Measurements from ENCODE around the gene APP.

Gene APP

DNA sequence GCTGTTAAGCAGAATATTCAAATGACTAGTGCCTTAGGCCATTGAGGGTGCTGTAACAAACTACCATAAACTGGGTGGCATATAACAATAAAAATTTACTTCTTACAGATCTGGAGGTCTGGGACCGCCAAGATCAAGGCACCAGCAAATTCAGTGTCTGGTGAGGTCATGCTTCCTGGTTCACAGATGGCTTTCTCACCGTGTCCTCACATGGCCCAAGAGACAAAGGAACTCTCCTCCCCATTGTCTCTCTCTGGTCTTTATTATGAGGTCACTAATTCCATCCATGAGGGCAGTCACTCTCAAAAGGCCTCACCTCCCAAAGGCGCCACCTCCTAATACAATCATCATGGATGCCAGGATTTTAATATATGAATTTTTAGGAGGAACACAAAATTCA lies 308.5 kb downstream of the APP start:
- DNase-seq (ENCODE audit: low read depth): no peak

DNA sequence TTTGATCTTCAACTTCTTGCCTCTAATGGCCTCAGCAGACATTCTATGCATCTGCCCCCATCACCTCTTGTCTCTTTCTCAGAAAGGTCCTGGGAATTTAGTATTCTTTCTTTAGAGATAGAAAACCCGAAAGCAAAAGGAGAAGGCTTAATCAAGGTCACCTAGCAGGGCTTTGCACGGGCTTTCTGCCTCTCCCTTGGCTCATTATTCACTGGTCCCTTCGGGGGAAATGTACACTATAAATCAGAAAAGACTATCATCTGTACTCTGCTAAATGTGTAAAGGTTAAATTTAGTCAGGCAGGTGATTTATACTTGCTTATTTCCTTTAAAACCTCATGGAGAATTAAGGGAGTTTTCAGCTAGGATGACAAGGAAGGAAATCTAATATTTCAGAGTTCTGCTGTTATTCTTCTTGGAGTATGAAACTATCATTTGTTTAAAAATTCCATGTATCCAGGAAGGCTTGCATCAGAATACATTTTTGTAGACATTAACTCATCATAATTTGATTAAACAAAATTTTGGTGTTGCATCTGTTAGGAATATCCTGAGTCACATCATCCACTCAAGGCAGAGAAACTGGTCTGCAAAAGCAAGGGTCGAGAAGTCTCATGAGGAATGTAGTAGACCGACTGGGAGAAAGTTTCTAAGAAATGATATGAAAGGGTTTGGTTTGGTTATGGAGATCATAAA lies 311.2 kb downstream of the APP start:
- DNase-seq (ENCODE audit: low read depth): no peak

GRCh38 chr21:25858325-25858724 lies 312.2 kb downstream of the APP start:
- no peak for DNase-seq (ENCODE audit: low read depth)

GRCh38 chr21:25857308-25858074 lies 313.1 kb downstream of the APP start:
- no peak for DNase-seq (ENCODE audit: low read depth)

DNA sequence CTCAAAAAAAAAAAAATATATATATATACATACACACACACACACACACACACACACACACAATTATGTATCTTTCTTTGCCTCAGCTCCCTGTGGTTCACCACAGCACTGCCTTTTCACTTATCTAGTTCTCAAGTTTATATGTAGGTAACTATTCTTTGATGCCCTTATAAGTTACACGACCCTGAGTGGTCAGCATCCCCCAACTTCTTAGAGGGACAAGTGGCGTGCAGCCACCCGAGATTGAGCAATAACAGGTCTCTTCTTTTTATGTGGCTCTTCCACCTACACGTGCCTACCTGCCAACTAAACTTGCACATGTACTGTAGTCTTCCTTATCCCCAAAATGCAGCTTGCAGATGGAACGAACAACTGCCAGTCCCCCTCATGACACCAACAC lies 315.0 kb downstream of the APP start:
- no peak for DNase-seq (ENCODE audit: low read depth)

DNA sequence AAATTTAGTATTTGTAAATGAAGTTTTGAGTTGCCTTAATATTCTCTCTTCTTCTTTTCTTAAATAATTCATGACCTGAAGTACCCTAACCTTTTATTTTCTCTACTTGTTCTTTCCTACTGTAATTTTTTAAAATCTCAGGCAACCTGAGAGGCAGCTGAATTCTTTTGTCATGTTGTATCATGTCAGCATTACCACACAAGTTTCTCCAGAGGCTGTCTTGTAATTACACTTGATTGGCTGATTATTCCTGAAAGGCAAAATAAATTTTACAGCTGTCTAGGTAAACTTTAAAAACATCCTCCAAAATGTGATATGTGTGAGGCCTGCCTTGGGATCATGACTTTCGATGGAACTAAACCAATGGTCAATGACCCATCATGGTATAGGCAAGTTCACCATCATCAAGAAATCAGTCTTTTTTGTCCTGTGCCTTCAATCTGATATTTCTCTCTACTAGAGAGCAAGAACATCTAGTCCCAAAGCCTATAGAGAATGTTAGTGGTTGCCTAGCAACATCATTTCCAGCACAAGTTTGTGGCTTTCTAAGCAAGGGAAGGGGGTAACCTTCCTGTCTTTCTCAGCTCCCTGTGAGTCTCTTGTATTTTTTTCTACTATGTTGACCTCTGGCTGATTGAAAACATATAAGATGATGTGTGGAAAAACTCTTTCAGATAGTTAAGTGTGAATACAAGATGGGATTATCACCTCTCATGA lies 320.3 kb downstream of the APP start:
- DNase-seq (ENCODE audit: low read depth): no peak

DNA sequence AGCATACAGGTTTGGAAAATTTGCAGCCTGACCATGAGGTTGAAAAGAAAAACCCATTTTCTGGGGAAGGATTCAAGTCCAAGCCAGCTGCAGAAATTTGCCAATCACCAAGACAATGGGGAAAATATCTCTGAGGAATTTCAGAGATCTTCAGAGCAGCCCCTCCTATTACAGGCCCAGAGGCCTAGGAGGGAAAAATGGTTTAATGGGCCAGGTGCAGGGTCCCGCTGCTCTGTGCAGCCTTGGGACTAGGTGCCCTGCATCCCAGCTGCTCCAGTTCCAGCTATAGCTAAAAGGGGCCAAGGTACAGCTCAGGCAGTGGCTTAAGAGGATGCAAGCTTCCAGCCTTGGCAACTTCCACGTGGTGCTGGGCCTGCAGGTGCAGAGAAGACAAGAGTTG lies 322.3 kb downstream of the APP start:
- DNase-seq (ENCODE audit: low read depth): no peak

- DNase-seq (ENCODE audit: low read depth): no peak
These were observed 324.8 kb downstream of the APP start for GRCh38 chr21:25845729-25846256.

- DNase-seq (ENCODE audit: low read depth): no peak
These were observed 327.6 kb downstream of the APP start for GRCh38 chr21:25842925-25843324.

DNA sequence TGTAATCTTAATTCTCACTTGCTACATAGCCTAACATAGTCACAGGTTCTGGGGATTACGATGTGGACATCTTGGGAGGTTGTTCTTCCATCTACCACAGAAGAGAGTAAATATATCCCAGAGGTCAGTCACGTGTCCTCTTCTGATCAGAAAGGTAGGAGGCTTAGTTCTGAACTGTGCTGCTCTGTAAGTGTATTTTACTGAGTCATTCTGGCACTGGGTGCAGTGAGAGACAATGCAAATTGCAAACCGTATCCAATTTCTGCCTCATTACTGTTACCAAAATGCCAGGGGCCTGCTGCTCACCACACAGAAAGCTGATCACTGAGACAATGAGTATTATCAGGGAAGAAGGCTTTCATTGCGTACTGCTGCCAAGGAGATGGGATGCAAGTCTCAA lies 331.8 kb downstream of the APP start:
- no peak for DNase-seq (ENCODE audit: low read depth)

- DNase-seq (ENCODE audit: low read depth): no peak
These were observed 332.9 kb downstream of the APP start for GRCh38 chr21:25837533-25838265.

DNA sequence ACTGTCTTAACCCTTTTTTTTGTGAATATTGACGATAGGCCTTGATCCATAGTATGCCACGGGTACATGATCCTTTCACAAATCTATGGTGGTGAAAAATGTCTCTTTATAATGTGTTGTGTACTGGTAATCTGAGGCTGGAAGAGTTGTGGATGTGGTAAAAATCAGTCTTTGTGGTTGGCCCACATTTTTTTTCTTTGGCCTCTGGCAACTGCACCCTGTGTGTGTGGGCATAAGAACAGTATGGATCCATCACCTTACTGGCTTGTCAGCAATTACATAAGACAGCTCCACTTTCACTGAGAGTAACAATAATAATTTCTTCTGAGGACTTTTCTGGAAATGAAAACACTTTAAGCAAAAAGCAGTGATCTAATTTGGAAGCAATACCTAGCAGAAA lies 334.2 kb downstream of the APP start:
- DNase-seq (ENCODE audit: low read depth): no peak

DNA sequence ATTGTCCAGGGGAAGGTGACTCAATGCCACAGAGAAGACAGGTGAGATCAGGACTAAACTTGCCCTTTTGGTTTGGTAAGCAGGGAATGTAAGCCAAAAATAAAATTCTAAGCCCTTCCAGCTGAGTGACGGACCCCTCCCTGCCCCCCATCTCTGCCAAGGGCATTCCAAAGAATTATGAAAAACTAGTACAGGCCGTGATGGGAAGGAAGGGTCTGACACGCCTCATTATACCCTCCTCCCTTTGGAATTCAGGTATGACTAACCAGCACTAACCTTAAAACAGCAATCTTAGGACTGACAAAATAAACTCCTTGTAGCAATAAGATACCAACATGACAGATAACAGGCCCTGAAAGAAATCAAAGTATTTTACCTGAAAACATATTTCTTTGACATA lies 336.2 kb downstream of the APP start:
- DNase-seq (ENCODE audit: low read depth): no peak

DNA sequence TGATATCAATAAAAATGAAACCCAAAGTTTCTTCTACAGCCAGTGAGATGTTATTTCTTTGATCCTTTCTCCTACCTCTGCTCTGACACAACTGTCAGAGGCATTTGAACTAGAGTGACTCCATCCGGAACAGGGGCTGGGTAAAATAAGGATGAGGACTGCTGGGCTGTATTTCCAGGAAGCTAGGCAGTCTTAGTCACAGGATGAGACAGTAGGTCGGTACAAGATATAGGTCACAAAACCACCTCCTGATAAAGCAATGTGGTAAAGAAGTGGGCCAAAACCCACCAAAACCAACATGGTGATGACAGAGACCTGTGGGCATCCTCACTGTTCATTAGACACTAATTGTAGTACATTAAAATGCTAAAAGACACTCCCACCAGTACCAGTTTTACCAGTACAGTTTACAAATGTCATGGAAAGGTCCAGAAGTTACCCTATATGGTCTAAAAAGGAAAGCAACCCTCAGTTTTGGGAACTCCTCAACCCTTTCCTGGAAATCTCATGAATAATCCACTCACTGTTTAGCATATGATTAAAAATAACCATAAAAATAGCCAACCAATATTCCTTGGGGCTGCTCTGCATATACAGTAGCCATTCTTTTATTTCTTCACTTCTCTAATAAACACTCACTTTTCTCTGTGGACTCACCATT lies 339.1 kb downstream of the APP start:
- no peak for DNase-seq (ENCODE audit: low read depth)
